Parathyroid adenoma (tissue), 2 donors: ENCODE results near the gene CXCL6.
A peak's percentile ranks its signal among the peaks of the same experiment; 100 is the strongest.

Source experiments
- H2AFZ ChIP-seq: fragments of 300-600 bp; sonication (generic); one replicate; pipeline ENCODE4 v1.7.0; 2017; ENCODE audit warnings: antibody characterized with exemption, mild to moderate bottlenecking
- H3K27ac ChIP-seq: fragments of 300-600 bp; sonication (generic); one replicate; pipeline ENCODE4 v1.7.0; 2017
- H3K27me3 ChIP-seq: fragments of 300-600 bp; sonication (generic); one replicate; pipeline ENCODE4 v1.7.0; 2017; ENCODE audit warnings: low read length; ENCODE audit not compliant: control insufficient read depth, insufficient read depth
- H3K36me3 ChIP-seq: fragments of 300-600 bp; sonication (generic); one replicate; pipeline ENCODE4 v1.7.0; 2017; ENCODE audit warnings: low read length; ENCODE audit not compliant: control insufficient read depth, insufficient read depth
- H3K4me1 ChIP-seq: fragments of 300-600 bp; sonication (generic); one replicate; pipeline ENCODE4 v1.7.0; 2017; ENCODE audit warnings: control low read depth
- H3K4me2 ChIP-seq: fragments of 300-600 bp; sonication (generic); one replicate; pipeline ENCODE4 v1.7.0; 2017; ENCODE audit warnings: low read length
- H3K4me3 ChIP-seq: fragments of 300-600 bp; sonication (generic); one replicate; pipeline ENCODE4 v1.7.0; 2017; ENCODE audit warnings: low read depth, low read length
- H3K79me2 ChIP-seq: fragments of 300-600 bp; sonication (generic); one replicate; pipeline ENCODE4 v1.7.0; 2017; ENCODE audit warnings: control low read depth
- H3K9ac ChIP-seq: fragments of 300-600 bp; sonication (generic); one replicate; pipeline ENCODE4 v1.7.0; 2017; ENCODE audit warnings: mild to moderate bottlenecking
- H3K9me3 ChIP-seq: fragments of 300-600 bp; sonication (generic); one replicate; pipeline ENCODE4 v1.7.0; 2017; ENCODE audit warnings: low read length; ENCODE audit not compliant: control insufficient read depth
- CTCF ChIP-seq: fragments of 300-600 bp; sonication (generic); IDR thresholded peaks from one replicate; pipeline ENCODE4 v1.7.0; 2017; ENCODE audit warnings: antibody characterized with exemption, mild to moderate bottlenecking
- donor health status: primary hyperparathyroidism.

The CXCL6 gene

GRCh38 chr4:73869130-73870055, 32.9 kb downstream of the CXCL6 start, which contains the start of gene CXCL1:
Gene CXCL1 (plus strand): TSS chr4:73869393. CDS start chr4:73869471, 78 bp downstream.
- Histone ChIP-seq H3K4me3 (peak within 1 kb of the TSS; percentile 55), H3K9me3 (no peaks in the 10 kb centered on the region), H3K36me3 (no peaks in the 10 kb centered on the region), H2AFZ (peak within 1 kb of the TSS; percentile 62), H3K4me2 (peak within 1 kb of the TSS; percentile 76), H3K9ac (no peak within 1 kb of the TSS), H3K27me3 (peaks cover 2% of the 10 kb centered on the region), H3K4me1 (no peaks in the 10 kb centered on the region), H3K79me2 (no peaks in the 10 kb centered on the region), H3K27ac (no peak within 1 kb of the TSS)
- no peak for TF ChIP-seq CTCF

DNA sequence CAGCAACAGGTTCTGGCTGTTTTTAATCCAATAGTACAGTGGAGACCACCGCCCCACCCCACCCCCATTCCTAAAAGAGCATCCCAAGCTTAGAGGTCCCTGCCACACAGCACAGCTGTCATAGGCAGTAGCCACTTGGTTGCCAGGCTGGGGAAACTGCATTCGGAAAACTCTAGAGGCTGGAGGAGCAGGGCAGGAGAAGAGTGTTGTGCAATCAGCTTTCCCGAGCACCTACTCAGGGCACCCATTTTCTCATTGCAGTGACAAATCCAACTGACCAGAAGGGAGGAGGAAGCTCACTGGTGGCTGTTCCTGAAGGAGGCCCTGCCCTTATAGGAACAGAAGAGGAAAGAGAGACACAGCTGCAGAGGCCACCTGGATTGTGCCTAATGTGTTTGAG, 33.8 kb downstream of the CXCL6 start:
- peaks cover 2% of the 10 kb centered on the region for H3K27me3 ChIP-seq
- H2AFZ ChIP-seq, result no peak overlapping the region
- H3K36me3 ChIP-seq, result no peaks in the 10 kb centered on the region
- no peak overlapping the region for H3K27ac ChIP-seq
- H3K79me2 ChIP-seq, result no peaks in the 10 kb centered on the region
- no peaks in the 10 kb centered on the region for H3K9me3 ChIP-seq
- H3K4me1 ChIP-seq, result no peaks in the 10 kb centered on the region
- no peak overlapping the region for H3K4me3 ChIP-seq
- no peak overlapping the region for H3K4me2 ChIP-seq
- TF ChIP-seq CTCF, result no peak
- H3K9ac ChIP-seq, result no peak overlapping the region

- TF ChIP-seq CTCF, result no peak
- Histone ChIP-seq H3K4me3 (no peak overlapping the region), H3K27ac (no peak overlapping the region), H3K9ac (no peak overlapping the region), H3K79me2 (no peaks in the 10 kb centered on the region), H3K36me3 (no peaks in the 10 kb centered on the region), H3K4me2 (no peak overlapping the region), H2AFZ (no peak overlapping the region), H3K4me1 (no peaks in the 10 kb centered on the region), H3K27me3 (peaks cover 2% of the 10 kb centered on the region), H3K9me3 (no peaks in the 10 kb centered on the region)
These were observed 34.3 kb downstream of the CXCL6 start for GRCh38 chr4:73870768-73871167.

DNA sequence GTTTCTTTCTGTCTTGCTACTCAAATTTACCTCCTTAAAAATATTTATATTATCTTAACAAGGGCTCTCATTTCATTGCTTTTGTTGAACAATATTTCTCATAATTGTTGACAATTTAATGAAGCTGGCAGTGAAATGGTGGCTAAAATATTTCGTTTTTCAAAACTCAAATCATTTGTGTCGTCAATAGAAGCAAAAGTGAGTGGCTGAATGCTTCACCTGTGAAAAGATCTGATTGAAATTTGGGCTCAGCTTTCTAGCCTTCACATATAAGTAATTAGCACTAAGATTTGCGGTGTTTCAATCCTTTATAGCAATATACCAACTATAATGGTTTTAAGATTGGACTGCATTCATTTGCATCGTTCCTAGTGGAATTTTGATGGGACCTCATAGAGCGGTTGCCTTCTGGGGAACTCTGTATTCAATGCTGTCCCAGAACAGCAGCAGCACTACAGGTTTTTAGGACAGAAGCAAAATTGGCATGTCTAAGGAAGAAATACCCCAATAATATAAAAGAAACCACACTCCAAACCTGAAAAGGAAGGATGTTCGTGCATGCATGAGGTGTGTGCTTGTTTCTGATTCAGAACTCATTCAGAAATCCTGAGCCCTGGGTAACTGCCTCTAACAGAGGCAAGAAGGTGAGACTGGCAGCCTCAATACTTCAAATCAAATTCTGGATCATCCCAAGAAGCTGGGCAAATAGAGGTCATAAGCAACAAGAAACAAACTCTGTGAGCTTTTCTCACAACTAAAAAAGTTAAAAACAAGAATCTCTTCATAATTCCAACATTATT, 35.2 kb downstream of the CXCL6 start:
- no peaks in the 10 kb centered on the region for H3K9me3 ChIP-seq
- H3K4me1 ChIP-seq, result no peaks in the 10 kb centered on the region
- no peak overlapping the region for H3K27ac ChIP-seq
- TF ChIP-seq CTCF, result no peak
- H3K4me2 ChIP-seq, result no peak overlapping the region
- no peak overlapping the region for H3K9ac ChIP-seq
- H2AFZ ChIP-seq, result no peak overlapping the region
- no peak overlapping the region for H3K4me3 ChIP-seq
- peaks cover 2% of the 10 kb centered on the region for H3K27me3 ChIP-seq
- H3K36me3 ChIP-seq, result no peaks in the 10 kb centered on the region
- H3K79me2 ChIP-seq, result no peaks in the 10 kb centered on the region
